GM23338 (cell line): ENCODE data around the gene XPO6. TPM values are rescaled to one million over a fixed set of nuclear protein-coding genes. Genes with fewer than 3 reads are reported as not detected.
A peak's percentile ranks its signal among the peaks of the same experiment; 100 is the strongest.

ENCODE experiments used
- ATAC-seq: fragments of 200-7000 bp; cut with Tn5 transposase; 3 replicates; pipeline ENCODE4 v1.9.1; 2020
- DNase-seq: peaks from one replicate; pipeline ENCODE4 v3.0.0-alpha.2; 2015; ENCODE audit warnings: low spot score
- H2AFZ ChIP-seq: fragments of 200-600 bp; sonication (generic); 2 replicates; pipeline ENCODE4 v1.8.0; 2016; ENCODE audit warnings: antibody characterized with exemption, mild to moderate bottlenecking, moderate library complexity
- H3F3A ChIP-seq: fragments of 200-600 bp; sonication (generic); replicated peaks from 2 replicates; pipeline ENCODE4 v1.8.0; 2017; ENCODE audit warnings: antibody characterized with exemption, mixed run types, low read depth
- H3K27ac ChIP-seq: fragments of 200-600 bp; sonication (generic); 2 replicates; pipeline ENCODE4 v1.6.1; 2016; ENCODE audit warnings: low read depth
- H3K27me3 ChIP-seq: fragments of 200-600 bp; sonication (generic); 2 replicates; pipeline ENCODE4 v1.8.0; 2016; ENCODE audit warnings: mild to moderate bottlenecking, mixed run types, moderate library complexity; ENCODE audit not compliant: insufficient read depth
- H3K36me3 ChIP-seq: fragments of 200-600 bp; sonication (generic); 2 replicates; pipeline ENCODE4 v1.8.0; 2016; ENCODE audit warnings: mild to moderate bottlenecking; ENCODE audit not compliant: insufficient read depth
- H3K4me1 ChIP-seq: fragments of 200-600 bp; sonication (generic); 2 replicates; pipeline ENCODE4 v1.8.0; 2016; ENCODE audit warnings: mild to moderate bottlenecking, moderate library complexity; ENCODE audit not compliant: insufficient read depth
- H3K4me2 ChIP-seq: fragments of 200-600 bp; sonication (generic); 2 replicates; pipeline ENCODE4 v1.7.1; 2017; ENCODE audit warnings: mixed run types
- H3K4me3 ChIP-seq: fragments of 200-600 bp; sonication (generic); 2 replicates; pipeline ENCODE4 v1.6.1; 2016; ENCODE audit warnings: mixed run types
- H3K79me2 ChIP-seq: fragments of 200-600 bp; sonication (generic); replicated peaks from 2 replicates; pipeline ENCODE4 v1.8.0; 2017; ENCODE audit warnings: mild to moderate bottlenecking; ENCODE audit not compliant: insufficient read depth
- H3K9me2 ChIP-seq: fragments of 200-600 bp; sonication (generic); 2 replicates; pipeline ENCODE4 v1.8.0; 2017; ENCODE audit not compliant: insufficient read depth
- H4K20me1 ChIP-seq: fragments of 200-600 bp; sonication (generic); replicated peaks from 2 replicates; pipeline ENCODE4 v1.8.0; 2017; ENCODE audit warnings: mild to moderate bottlenecking; ENCODE audit not compliant: insufficient read depth
- H3K27ac Mint-ChIP-seq: 2 replicates; pipeline ENCODE4 v1.8.0; 2020; ENCODE audit warnings: inconsistent platforms, mild to moderate bottlenecking, moderate library complexity, mixed read lengths
- H3K27me3 Mint-ChIP-seq: 3 replicates; pipeline ENCODE4 v1.8.0; 2022; ENCODE audit warnings: low read depth, mild to moderate bottlenecking, moderate library complexity, mixed read lengths, inconsistent platforms; ENCODE audit not compliant: insufficient read depth, poor library complexity
- H3K36me3 Mint-ChIP-seq: 3 replicates; pipeline ENCODE4 v1.8.0; 2021; ENCODE audit warnings: low read depth, mild to moderate bottlenecking, inconsistent platforms, moderate library complexity, mixed read lengths
- H3K4me1 Mint-ChIP-seq: 3 replicates; pipeline ENCODE4 v1.8.0; 2020; ENCODE audit warnings: mild to moderate bottlenecking, inconsistent platforms, mixed read lengths
- H3K4me3 Mint-ChIP-seq: 3 replicates; pipeline ENCODE4 v1.8.0; 2021; ENCODE audit warnings: moderate library complexity, mild to moderate bottlenecking, inconsistent platforms, mixed read lengths
- H3K9me3 Mint-ChIP-seq: 3 replicates; pipeline ENCODE4 v1.8.0; 2020; ENCODE audit warnings: moderate library complexity, mild to moderate bottlenecking, inconsistent platforms, mixed read lengths
- CREB1 ChIP-seq: fragments of 250-450 bp; sonication (Bioruptor Pico); IDR thresholded peaks from 2 replicates; pipeline ENCODE4 v1.5.0; 2020; ENCODE audit warnings: low read depth, mild to moderate bottlenecking, moderate library complexity
- ETS1 ChIP-seq: IDR thresholded peaks from 2 replicates; pipeline ENCODE4 v1.6.1; 2016; ENCODE audit warnings: antibody characterized with exemption
- EZH2 ChIP-seq: fragments of 200-600 bp; sonication (generic); IDR thresholded peaks from one replicate; pipeline ENCODE4 v1.8.0; 2017; ENCODE audit warnings: antibody characterized with exemption, mild to moderate bottlenecking, low read depth; ENCODE audit not compliant: unreplicated experiment
- EZH2phosphoT487 ChIP-seq: fragments of 200-600 bp; sonication (generic); IDR thresholded peaks from one replicate; pipeline ENCODE4 v1.8.1; 2018; ENCODE audit warnings: antibody characterized with exemption; ENCODE audit not compliant: unreplicated experiment
- JUNB ChIP-seq: IDR thresholded peaks from one replicate; pipeline ENCODE4 v1.6.1; 2016; ENCODE audit warnings: antibody characterized with exemption; ENCODE audit not compliant: unreplicated experiment
- NANOG ChIP-seq: IDR thresholded peaks from 2 replicates; pipeline ENCODE4 v1.6.1; 2016; ENCODE audit warnings: antibody characterized with exemption, borderline replicate concordance
- POLR2AphosphoS5 ChIP-seq: IDR thresholded peaks from 2 replicates; pipeline ENCODE4 v1.6.1; 2016; ENCODE audit warnings: antibody characterized with exemption, low read depth
- STAT1 ChIP-seq: IDR thresholded peaks from one replicate; pipeline ENCODE4 v1.6.1; 2016; ENCODE audit warnings: antibody characterized with exemption; ENCODE audit not compliant: unreplicated experiment
- ZNF114 ChIP-seq: fragments of 250-450 bp; sonication (Bioruptor Pico); IDR thresholded peaks from 2 replicates; pipeline ENCODE4 v1.5.0; 2020; ENCODE audit warnings: mild to moderate bottlenecking, moderate library complexity
- ZNF331 ChIP-seq: fragments of 250-450 bp; sonication (Bioruptor Pico); IDR thresholded peaks from 2 replicates; pipeline ENCODE4 v1.5.0; 2020; ENCODE audit warnings: low read depth, mild to moderate bottlenecking, moderate library complexity
- ZNF462 ChIP-seq: fragments of 250-450 bp; sonication (Bioruptor Pico); IDR thresholded peaks from 2 replicates; pipeline ENCODE4 v1.5.0; 2020; ENCODE audit warnings: mild to moderate bottlenecking, moderate library complexity
- polyA plus RNA-seq: library from polyadenylated mRNA; unstranded; fragments of >200 nt; fragmentation: Nextera tagmentation; extraction: Ambion mirVana; gene quantifications from 2 replicates; pipeline ENCODE4 v1.2.1, GENCODE V29; 2016
- total RNA-seq: library from RNA; depleted of rRNA; stranded (reverse); fragments of >200 nt; shearing (Covaris generic); gene quantifications from 2 replicates; pipeline ENCODE4 v1.2.3, GENCODE V29; 2014
- TF ChIP-seq, protein P1 (sequence below): IDR thresholded peaks from one replicate; pipeline ENCODE4 v1.6.1; 2018; ENCODE audit warnings: antibody characterized with exemption; ENCODE audit not compliant: unreplicated experiment
- TF ChIP-seq, protein P2 (sequence below), 2 experiments: fragments of 200-600 bp in 1 of 2; sonication (generic) in 1 of 2; conservative IDR thresholded peaks; 2 replicates each; pipeline versions ENCODE4 v1.5.1 to v1.6.1; 2016 to 2017; ENCODE audit warnings: antibody characterized with exemption in 2 of 2, low read depth in 2 of 2, mild to moderate bottlenecking in 2 of 2, moderate library complexity in 1 of 2

The XPO6 gene
- total and polyA plus RNA-seq, 2 experiments from 2014 or later: 83.9 to 178 TPM

GRCh38 chr16:28098171-28098958 is 113.4 kb downstream of the XPO6 start:
- Mint-ChIP-seq H3K4me3 (no peak overlapping the region), H3K4me1 (peaks cover 8% of the 10 kb centered on the region; the same call in 2 of the 3 replicates), H3K36me3 (peaks cover 54% of the 10 kb centered on the region), H3K27me3 (peaks cover 13% of the 10 kb centered on the region), H3K9me3 (no peaks in the 10 kb centered on the region), H3K27ac (0 out of 2 replicates have a peak overlapping the region, but pooled peaks have one; percentile 48)
- Histone ChIP-seq H2AFZ (no peak overlapping the region), H3K27me3 (no peaks in the 10 kb centered on the region), H3F3A (peaks cover 1% of the 10 kb centered on the region; the same call in 1 of the 2 replicates), H3K4me3 (no peak overlapping the region), H3K4me1 (peaks cover 12% of the 10 kb centered on the region), H3K36me3 (peaks cover 15% of the 10 kb centered on the region; the same call in 1 of the 2 replicates), H3K79me2 (no peaks in the 10 kb centered on the region), H3K4me2 (no peak overlapping the region), H3K9me2 (no peaks in the 10 kb centered on the region), H3K27ac (no peak overlapping the region), H4K20me1 (peaks cover 6% of the 10 kb centered on the region; the same call in 1 of the 2 replicates)
- DNase-seq (no peak), ATAC-seq (no peak)
- TF ChIP-seq ZNF114 (CRISPR knock-in tag) (no peak), JUNB (no peak), STAT1 (no peak), EZH2phosphoT487 (no peak), NANOG (no peak), ETS1 (no peak), ZNF331 (CRISPR knock-in tag) (no peak), EZH2 (no peak), CREB1 (no peak), POLR2AphosphoS5 (no peak), ZNF462 (no peak)
- TF ChIP-seq, protein P1, sequence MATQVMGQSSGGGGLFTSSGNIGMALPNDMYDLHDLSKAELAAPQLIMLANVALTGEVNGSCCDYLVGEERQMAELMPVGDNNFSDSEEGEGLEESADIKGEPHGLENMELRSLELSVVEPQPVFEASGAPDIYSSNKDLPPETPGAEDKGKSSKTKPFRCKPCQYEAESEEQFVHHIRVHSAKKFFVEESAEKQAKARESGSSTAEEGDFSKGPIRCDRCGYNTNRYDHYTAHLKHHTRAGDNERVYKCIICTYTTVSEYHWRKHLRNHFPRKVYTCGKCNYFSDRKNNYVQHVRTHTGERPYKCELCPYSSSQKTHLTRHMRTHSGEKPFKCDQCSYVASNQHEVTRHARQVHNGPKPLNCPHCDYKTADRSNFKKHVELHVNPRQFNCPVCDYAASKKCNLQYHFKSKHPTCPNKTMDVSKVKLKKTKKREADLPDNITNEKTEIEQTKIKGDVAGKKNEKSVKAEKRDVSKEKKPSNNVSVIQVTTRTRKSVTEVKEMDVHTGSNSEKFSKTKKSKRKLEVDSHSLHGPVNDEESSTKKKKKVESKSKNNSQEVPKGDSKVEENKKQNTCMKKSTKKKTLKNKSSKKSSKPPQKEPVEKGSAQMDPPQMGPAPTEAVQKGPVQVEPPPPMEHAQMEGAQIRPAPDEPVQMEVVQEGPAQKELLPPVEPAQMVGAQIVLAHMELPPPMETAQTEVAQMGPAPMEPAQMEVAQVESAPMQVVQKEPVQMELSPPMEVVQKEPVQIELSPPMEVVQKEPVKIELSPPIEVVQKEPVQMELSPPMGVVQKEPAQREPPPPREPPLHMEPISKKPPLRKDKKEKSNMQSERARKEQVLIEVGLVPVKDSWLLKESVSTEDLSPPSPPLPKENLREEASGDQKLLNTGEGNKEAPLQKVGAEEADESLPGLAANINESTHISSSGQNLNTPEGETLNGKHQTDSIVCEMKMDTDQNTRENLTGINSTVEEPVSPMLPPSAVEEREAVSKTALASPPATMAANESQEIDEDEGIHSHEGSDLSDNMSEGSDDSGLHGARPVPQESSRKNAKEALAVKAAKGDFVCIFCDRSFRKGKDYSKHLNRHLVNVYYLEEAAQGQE: no peak
- TF ChIP-seq, protein P2, sequence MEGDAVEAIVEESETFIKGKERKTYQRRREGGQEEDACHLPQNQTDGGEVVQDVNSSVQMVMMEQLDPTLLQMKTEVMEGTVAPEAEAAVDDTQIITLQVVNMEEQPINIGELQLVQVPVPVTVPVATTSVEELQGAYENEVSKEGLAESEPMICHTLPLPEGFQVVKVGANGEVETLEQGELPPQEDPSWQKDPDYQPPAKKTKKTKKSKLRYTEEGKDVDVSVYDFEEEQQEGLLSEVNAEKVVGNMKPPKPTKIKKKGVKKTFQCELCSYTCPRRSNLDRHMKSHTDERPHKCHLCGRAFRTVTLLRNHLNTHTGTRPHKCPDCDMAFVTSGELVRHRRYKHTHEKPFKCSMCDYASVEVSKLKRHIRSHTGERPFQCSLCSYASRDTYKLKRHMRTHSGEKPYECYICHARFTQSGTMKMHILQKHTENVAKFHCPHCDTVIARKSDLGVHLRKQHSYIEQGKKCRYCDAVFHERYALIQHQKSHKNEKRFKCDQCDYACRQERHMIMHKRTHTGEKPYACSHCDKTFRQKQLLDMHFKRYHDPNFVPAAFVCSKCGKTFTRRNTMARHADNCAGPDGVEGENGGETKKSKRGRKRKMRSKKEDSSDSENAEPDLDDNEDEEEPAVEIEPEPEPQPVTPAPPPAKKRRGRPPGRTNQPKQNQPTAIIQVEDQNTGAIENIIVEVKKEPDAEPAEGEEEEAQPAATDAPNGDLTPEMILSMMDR (conservative IDR thresholded peaks at IDR 0.05; ENCODE audit: low read depth in 2 of 2): no peak
